ENCODE results near the gene CPSF6. TPM values are rescaled to one million over a fixed set of nuclear protein-coding genes. Genes with fewer than 3 reads are reported as not detected.

Gene CPSF6
- total RNA-seq, 2 donors from 2014 or later: 27.5 to 48.7 TPM

GRCh38 chr12:69247268-69248018 lies 8.1 kb downstream of the CPSF6 start:
- DNase-seq (ENCODE audit: low spot score) (no peak), ATAC-seq (ENCODE audit: insufficient number of reproducible peaks, low FRiP score, low read depth) (no peak)
- TF ChIP-seq CTCF (IDR thresholded peaks at IDR 0.05): no peak
- Histone ChIP-seq H3K9me3 (no peaks in the 10 kb centered on the region), H3K27ac (no peak overlapping the region), H3K36me3 (no peaks in the 10 kb centered on the region), H3K27me3 (replicated peaks; ENCODE audit: insufficient read depth) (no peaks in the 10 kb centered on the region), H3K4me3 (no peak overlapping the region), H3K4me1 (ENCODE audit: control insufficient read depth in 1 of 2, low read depth in 2 of 2) (peaks cover 24 to 50% of the 10 kb centered on the region in 2 donors)

GRCh38 chr12:69252033-69252432 lies 12.7 kb downstream of the CPSF6 start:
- Histone ChIP-seq H3K36me3 (peaks cover 12% of the 10 kb centered on the region), H3K9me3 (no peaks in the 10 kb centered on the region), H3K27ac (no peak overlapping the region), H3K4me3 (no peak overlapping the region), H3K27me3 (replicated peaks; ENCODE audit: insufficient read depth) (no peaks in the 10 kb centered on the region), H3K4me1 (ENCODE audit: control insufficient read depth in 1 of 2, low read depth in 2 of 2) (peaks cover 7 to 40% of the 10 kb centered on the region in 2 donors)
- ATAC-seq (ENCODE audit: insufficient number of reproducible peaks, low FRiP score, low read depth) (no peak), DNase-seq (ENCODE audit: low spot score) (no peak)
- no peak for TF ChIP-seq CTCF (IDR thresholded peaks at IDR 0.05)

GRCh38 chr12:69254046-69254445 lies 14.7 kb downstream of the CPSF6 start:
- ATAC-seq (ENCODE audit: insufficient number of reproducible peaks, low FRiP score, low read depth): no peak

GRCh38 chr12:69254862-69255261 lies 15.5 kb downstream of the CPSF6 start:
- ATAC-seq (ENCODE audit: insufficient number of reproducible peaks, low FRiP score, low read depth) (no peak), DNase-seq (ENCODE audit: low spot score) (no peak)
- no peak overlapping the region for H3K27ac ChIP-seq
- no peaks in the 10 kb centered on the region for H3K9me3 ChIP-seq
- peaks cover 7 to 22% of the 10 kb centered on the region in 2 donors for H3K4me1 ChIP-seq (ENCODE audit: control insufficient read depth in 1 of 2, low read depth in 2 of 2)
- H3K27me3 ChIP-seq (replicated peaks; ENCODE audit: insufficient read depth): no peaks in the 10 kb centered on the region
- no peak overlapping the region for H3K4me3 ChIP-seq
- peaks cover 33% of the 10 kb centered on the region for H3K36me3 ChIP-seq
- TF ChIP-seq CTCF (IDR thresholded peaks at IDR 0.05): no peak

More at GRCh38 chr12:69254046-69254445, 14.7 kb downstream of the CPSF6 start:
- no peak overlapping the region for H3K27ac ChIP-seq
- H3K4me1 ChIP-seq (ENCODE audit: control insufficient read depth in 1 of 2, low read depth in 2 of 2): peaks cover 7 to 28% of the 10 kb centered on the region in 2 donors
- no peaks in the 10 kb centered on the region for H3K9me3 ChIP-seq
- no peak overlapping the region for H3K4me3 ChIP-seq
- peaks cover 27% of the 10 kb centered on the region for H3K36me3 ChIP-seq
- DNase-seq (ENCODE audit: low spot score): no peak
- TF ChIP-seq CTCF (IDR thresholded peaks at IDR 0.05): peak; percentile 42
- H3K27me3 ChIP-seq (replicated peaks; ENCODE audit: insufficient read depth): no peaks in the 10 kb centered on the region

- no peak for TF ChIP-seq CTCF (IDR thresholded peaks at IDR 0.05)
- ATAC-seq (ENCODE audit: insufficient number of reproducible peaks, low FRiP score, low read depth): no peak
- H3K36me3 ChIP-seq: peaks cover 45% of the 10 kb centered on the region
Observed at GRCh38 chr12:69258655-69259054, 19.3 kb downstream of the CPSF6 start.

More at GRCh38 chr12:69258655-69259054, 19.3 kb downstream of the CPSF6 start:
- Histone ChIP-seq H3K4me1 (ENCODE audit: control insufficient read depth in 1 of 2, low read depth in 2 of 2) (peaks cover 0 to 6% of the 10 kb centered on the region in 2 donors), H3K27ac (no peak overlapping the region), H3K9me3 (no peaks in the 10 kb centered on the region), H3K4me3 (no peak overlapping the region), H3K27me3 (replicated peaks; ENCODE audit: insufficient read depth) (no peaks in the 10 kb centered on the region)
- DNase-seq (ENCODE audit: low spot score): no peak

All from thoracic aorta (tissue), 2 donors.